LNCaP clone FGC (cell line): ENCODE data around the gene MT1G.
"Not testable (repeated sequence)": the region's sequence is repeated elsewhere in the genome, so short reads cannot be mapped to it uniquely, and the experiment has no call there.

Experiments
- DNase-seq: peaks from one replicate; pipeline ENCODE4 v3.0.0-alpha.2; 2011; ENCODE audit warnings: low read depth
- H3K4me3 ChIP-seq: 2 replicates; pipeline ENCODE4 v1.5.1; 2011; ENCODE audit warnings: mild to moderate bottlenecking, low read depth, low read length, control low read depth
- CTCF ChIP-seq: IDR thresholded peaks from 2 replicates; pipeline ENCODE4 v1.5.1; 2012; ENCODE audit warnings: mild to moderate bottlenecking; ENCODE audit not compliant: control insufficient read depth, insufficient read depth; ENCODE audit errors: extremely low read depth

The MT1G gene

GRCh38 chr16:56667581-56668571 is at the start of gene MT1G:
TSS of gene MT1G (minus strand) at chr16:56668065. CDS start at chr16:56667993, 72 bp downstream.
- no peak for TF ChIP-seq CTCF
- H3K4me3 ChIP-seq, result peak within 1 kb of the TSS; percentile 50
- peak; percentile 15 for DNase-seq

GRCh38 chr16:56717532-56717931 is 49.7 kb upstream of the MT1G start:
- H3K4me3 ChIP-seq, DNase-seq: not testable (repeated sequence)

GRCh38 chr16:56716761-56717160 is 48.9 kb upstream of the MT1G start:
- DNase-seq, result no peak
- no peak for TF ChIP-seq CTCF
- H3K4me3 ChIP-seq, result no peak overlapping the region

GRCh38 chr16:56715126-56715525 is 47.3 kb upstream of the MT1G start:
- peak; percentile 51 for DNase-seq
- H3K4me3 ChIP-seq, result no peak overlapping the region
- TF ChIP-seq CTCF, result no peak

- H3K4me3 ChIP-seq, result no peak overlapping the region
- no peak for DNase-seq
- no peak for TF ChIP-seq CTCF
Measured at GRCh38 chr16:56713794-56714193, 45.9 kb upstream of the MT1G start.

GRCh38 chr16:56711862-56712261 is 44.0 kb upstream of the MT1G start:
- DNase-seq, result no peak
- no peak for TF ChIP-seq CTCF
- H3K4me3 ChIP-seq, result no peak overlapping the region

GRCh38 chr16:56710181-56710737 is 42.4 kb upstream of the MT1G start:
- no peak for TF ChIP-seq CTCF
- DNase-seq, result no peak

More at GRCh38 chr16:56710181-56710737, 42.4 kb upstream of the MT1G start:
- H3K4me3 ChIP-seq, result no peak overlapping the region
